Measurements from ENCODE around the gene SPTLC3.

- TF ChIP-seq, protein P1, sequence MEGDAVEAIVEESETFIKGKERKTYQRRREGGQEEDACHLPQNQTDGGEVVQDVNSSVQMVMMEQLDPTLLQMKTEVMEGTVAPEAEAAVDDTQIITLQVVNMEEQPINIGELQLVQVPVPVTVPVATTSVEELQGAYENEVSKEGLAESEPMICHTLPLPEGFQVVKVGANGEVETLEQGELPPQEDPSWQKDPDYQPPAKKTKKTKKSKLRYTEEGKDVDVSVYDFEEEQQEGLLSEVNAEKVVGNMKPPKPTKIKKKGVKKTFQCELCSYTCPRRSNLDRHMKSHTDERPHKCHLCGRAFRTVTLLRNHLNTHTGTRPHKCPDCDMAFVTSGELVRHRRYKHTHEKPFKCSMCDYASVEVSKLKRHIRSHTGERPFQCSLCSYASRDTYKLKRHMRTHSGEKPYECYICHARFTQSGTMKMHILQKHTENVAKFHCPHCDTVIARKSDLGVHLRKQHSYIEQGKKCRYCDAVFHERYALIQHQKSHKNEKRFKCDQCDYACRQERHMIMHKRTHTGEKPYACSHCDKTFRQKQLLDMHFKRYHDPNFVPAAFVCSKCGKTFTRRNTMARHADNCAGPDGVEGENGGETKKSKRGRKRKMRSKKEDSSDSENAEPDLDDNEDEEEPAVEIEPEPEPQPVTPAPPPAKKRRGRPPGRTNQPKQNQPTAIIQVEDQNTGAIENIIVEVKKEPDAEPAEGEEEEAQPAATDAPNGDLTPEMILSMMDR (IDR thresholded peaks at IDR 0.05), result no peak
- no peak for TF ChIP-seq POLR2A (IDR thresholded peaks at IDR 0.05)
Observed at GRCh38 chr20:13147971-13148370, 139.2 kb downstream of the SPTLC3 start.

Measured in adrenal gland (tissue), 5 donors.